ENCODE results near the gene METTL27.

GRCh38 chr7:73815436-73815835 lies 26.9 kb downstream of the METTL27 start:
- TF ChIP-seq CTCF (IDR thresholded peaks at IDR 0.05): no peak
- no peak for TF ChIP-seq POLR2A (IDR thresholded peaks at IDR 0.05)
